CD4-positive, alpha-beta T cell (primary cell): Measurements from ENCODE around the gene SLC13A4. TPM values are rescaled to one million over a fixed set of nuclear protein-coding genes. Genes with fewer than 3 reads are reported as not detected.

Experiments
- ATAC-seq: fragments of 200-7000 bp; cut with Tn5 transposase; one replicate; pipeline ENCODE4 v1.10.0; 2022; ENCODE audit warnings: mild to moderate bottlenecking; ENCODE audit not compliant: poor library complexity
- CTCF ChIA-PET: fragments of 350-600 bp; sonication (Branson Sonifier 250); formaldehyde crosslinking; loops from one replicate; lab custom pipeline; 2021; ENCODE audit warnings: antibody characterized with exemption, inconsistent platforms; lab: Charles Lee
- POLR2A ChIA-PET: fragments of 350-600 bp; sonication (Branson Sonifier 250); formaldehyde crosslinking; loops from one replicate; lab custom pipeline; 2021; ENCODE audit warnings: antibody characterized with exemption, inconsistent platforms; lab: Charles Lee
- DNase-seq, 14 experiments: peaks; one replicate each; pipeline ENCODE4 v3.0.0-alpha.2; 2013 to 2020; ENCODE audit warnings: mixed read lengths in 2 of 14
- H3K27ac ChIP-seq, 2 donors: one replicate each; pipeline versions ENCODE4 v1.5.1 to v1.7.0; 2013; ENCODE audit warnings: low read length in 2 of 2, low read depth in 1 of 2, mild to moderate bottlenecking in 1 of 2
- H3K27me3 ChIP-seq, 2 experiments: 1 replicate in 1 of 2; 2 replicates in 1 of 2; pipeline versions ENCODE4 v1.6.1 to v1.7.0; 2013; ENCODE audit warnings: low read length in 2 of 2, control low read depth in 1 of 2, mild to moderate bottlenecking in 1 of 2, moderate library complexity in 1 of 2; ENCODE audit not compliant: insufficient read depth in 2 of 2, control insufficient read depth in 1 of 2
- H3K36me3 ChIP-seq: one replicate; pipeline ENCODE4 v1.6.1; 2013; ENCODE audit warnings: low read length, control low read depth; ENCODE audit not compliant: insufficient read depth
- H3K4me1 ChIP-seq: one replicate; pipeline ENCODE4 v1.6.1; 2013; ENCODE audit warnings: low read length, control low read depth; ENCODE audit not compliant: insufficient read depth
- H3K4me3 ChIP-seq: one replicate; pipeline ENCODE4 v1.5.1; 2013; ENCODE audit warnings: mild to moderate bottlenecking, low read length, moderate library complexity
- H3K9me3 ChIP-seq, 2 experiments: 1 replicate in 1 of 2; 2 replicates in 1 of 2; pipeline versions ENCODE4 v1.6.1 to v1.7.0; 2013; ENCODE audit warnings: low read length in 2 of 2, mild to moderate bottlenecking in 2 of 2, control low read depth in 1 of 2, moderate library complexity in 1 of 2; ENCODE audit not compliant: control insufficient read depth in 1 of 2, insufficient read depth in 1 of 2
- H3K27ac Mint-ChIP-seq: one replicate; pipeline ENCODE4 v1.8.0; 2020; ENCODE audit warnings: mixed read lengths
- H3K27me3 Mint-ChIP-seq: one replicate; pipeline ENCODE4 v1.8.0; 2021; ENCODE audit warnings: mixed read lengths
- H3K36me3 Mint-ChIP-seq: one replicate; pipeline ENCODE4 v1.8.0; 2021; ENCODE audit warnings: low read depth, mixed read lengths
- H3K4me1 Mint-ChIP-seq: one replicate; pipeline ENCODE4 v1.8.0; 2021; ENCODE audit warnings: low read depth, mixed read lengths
- H3K4me3 Mint-ChIP-seq: one replicate; pipeline ENCODE4 v1.8.0; 2020; ENCODE audit warnings: mild to moderate bottlenecking, mixed read lengths
- H3K9me3 Mint-ChIP-seq: one replicate; pipeline ENCODE4 v1.8.0; 2020; ENCODE audit warnings: mixed read lengths
- intact Hi-C, 2 experiments: fragments of 100-400 bp; cut with DNase I in 1 of 2; cut with micrococcal nuclease in 1 of 2; formaldehyde crosslinking; loops; one replicate each; pipeline versions ENCODE4 v1.15.1 to v1.9.0; 2023 to 2025; cut with DNase I, micrococcal nuclease
- total RNA-seq, 174 experiments: library from RNA in 2 of 174; stranded (reverse) in 2 of 174; gene quantifications; one replicate each; pipeline ENCODE4 v1.2.3 and lab custom pipeline; 2021 to 2026
- TF ChIP-seq, protein P1 (sequence below): fragments of 200-600 bp; IDR thresholded peaks from one replicate; pipeline ENCODE4 v1.8.0; 2022; ENCODE audit warnings: antibody characterized with exemption, mild to moderate bottlenecking

The SLC13A4 gene
- total RNA-seq, 2 experiments from 2014 or later, result not detected

DNA sequence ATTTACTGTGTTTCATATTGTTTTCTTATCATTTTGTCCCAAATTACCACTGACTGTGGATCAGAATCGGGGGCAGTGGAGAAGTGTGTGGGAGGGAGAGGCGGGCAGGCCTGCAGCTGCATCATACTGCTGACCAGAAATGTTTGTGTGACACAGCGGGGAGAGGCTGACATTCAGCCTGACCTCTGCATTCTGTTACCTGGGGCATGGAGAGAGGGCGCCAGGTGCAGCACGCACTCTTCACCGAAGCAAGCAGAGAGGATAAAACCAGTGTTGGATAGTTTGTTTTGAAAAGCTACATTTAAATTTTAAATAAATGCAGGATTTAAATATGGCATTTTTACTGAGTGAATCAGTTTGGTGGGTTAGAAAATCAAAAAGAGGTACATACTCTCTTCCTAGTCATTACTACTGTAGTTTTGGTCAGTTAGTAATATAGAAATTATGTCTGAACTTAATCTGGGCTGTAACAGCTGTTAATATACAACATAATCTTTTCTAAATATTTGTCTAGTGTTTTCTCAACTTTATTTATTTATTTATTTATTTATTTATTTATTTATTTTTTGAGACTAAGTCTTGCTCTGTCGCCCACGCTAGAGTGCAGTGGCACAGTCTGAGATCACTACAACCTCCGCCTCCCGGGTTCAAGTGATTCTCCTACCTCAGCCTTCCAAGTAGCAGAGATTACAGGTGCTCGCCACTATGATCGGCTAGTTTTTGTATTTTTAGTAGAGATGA, 74.5 kb downstream of the SLC13A4 start:
- no peaks in the 10 kb centered on the region for H3K27me3 ChIP-seq
- no peak overlapping the region for H3K27ac Mint-ChIP-seq
- CTCF ChIA-PET, result no interaction called here
- intact Hi-C loops, result loop anchor here in 1 of 2 experiments (10.0 kb wide), 1 partner anchor 1529 kb away; the partner anchor contains the start of gene LRGUK
- H3K9me3 ChIP-seq, result no peaks in the 10 kb centered on the region
- H3K36me3 Mint-ChIP-seq, result peaks cover 11% of the 10 kb centered on the region
- POLR2A ChIA-PET, result no interaction called here
- H3K9me3 Mint-ChIP-seq, result no peaks in the 10 kb centered on the region
- no peaks in the 10 kb centered on the region for H3K4me1 ChIP-seq
- peaks cover 2% of the 10 kb centered on the region for H3K36me3 ChIP-seq
- H3K4me3 ChIP-seq, result no peak overlapping the region
- H3K4me3 Mint-ChIP-seq, result no peak overlapping the region
- no peaks in the 10 kb centered on the region for H3K4me1 Mint-ChIP-seq
- TF ChIP-seq, protein P1, sequence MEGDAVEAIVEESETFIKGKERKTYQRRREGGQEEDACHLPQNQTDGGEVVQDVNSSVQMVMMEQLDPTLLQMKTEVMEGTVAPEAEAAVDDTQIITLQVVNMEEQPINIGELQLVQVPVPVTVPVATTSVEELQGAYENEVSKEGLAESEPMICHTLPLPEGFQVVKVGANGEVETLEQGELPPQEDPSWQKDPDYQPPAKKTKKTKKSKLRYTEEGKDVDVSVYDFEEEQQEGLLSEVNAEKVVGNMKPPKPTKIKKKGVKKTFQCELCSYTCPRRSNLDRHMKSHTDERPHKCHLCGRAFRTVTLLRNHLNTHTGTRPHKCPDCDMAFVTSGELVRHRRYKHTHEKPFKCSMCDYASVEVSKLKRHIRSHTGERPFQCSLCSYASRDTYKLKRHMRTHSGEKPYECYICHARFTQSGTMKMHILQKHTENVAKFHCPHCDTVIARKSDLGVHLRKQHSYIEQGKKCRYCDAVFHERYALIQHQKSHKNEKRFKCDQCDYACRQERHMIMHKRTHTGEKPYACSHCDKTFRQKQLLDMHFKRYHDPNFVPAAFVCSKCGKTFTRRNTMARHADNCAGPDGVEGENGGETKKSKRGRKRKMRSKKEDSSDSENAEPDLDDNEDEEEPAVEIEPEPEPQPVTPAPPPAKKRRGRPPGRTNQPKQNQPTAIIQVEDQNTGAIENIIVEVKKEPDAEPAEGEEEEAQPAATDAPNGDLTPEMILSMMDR, result no peak
- no peaks in the 10 kb centered on the region for H3K27me3 Mint-ChIP-seq
- ATAC-seq, result no peak
- DNase-seq, result no peak
- no peak overlapping the region for H3K27ac ChIP-seq

DNA sequence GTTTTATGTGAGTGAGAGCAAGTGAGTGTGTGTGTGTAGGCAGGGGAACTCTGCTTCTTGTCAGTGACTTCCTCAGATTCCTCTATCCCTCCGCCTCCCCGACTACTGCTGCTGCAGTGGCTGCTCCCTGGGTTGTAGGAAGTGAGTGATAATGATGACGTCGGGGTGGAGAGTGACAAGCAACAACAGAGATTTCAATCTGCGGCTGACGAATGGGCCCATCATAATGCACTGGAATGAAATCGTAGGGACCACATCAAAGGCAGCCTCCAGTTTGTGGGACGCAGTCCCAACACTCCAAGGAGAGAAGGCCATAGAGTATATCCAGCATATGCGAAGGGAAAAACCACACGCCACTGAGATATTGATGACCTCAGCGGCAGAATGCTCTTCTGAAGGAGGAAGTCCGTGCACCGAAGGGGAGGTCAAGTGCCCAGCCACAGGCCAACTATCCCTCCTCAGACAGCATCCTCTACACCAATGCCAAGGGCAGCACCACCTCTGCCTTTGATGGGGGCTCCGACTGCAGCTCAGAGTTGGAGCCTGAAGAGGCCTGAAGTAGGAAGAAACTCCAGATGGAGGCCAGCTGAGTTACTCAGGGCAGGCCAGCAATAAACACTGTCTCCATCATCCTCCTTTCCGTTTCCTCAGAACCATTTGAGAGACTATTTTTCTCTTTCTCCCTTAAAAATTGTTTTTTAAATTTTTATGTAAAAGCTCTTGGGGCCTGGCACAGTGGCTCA, 77.0 kb downstream of the SLC13A4 start:
- ChIA-PET CTCF (no interaction called here), POLR2A (no interaction called here)
- H3K4me3 ChIP-seq, result no peak overlapping the region
- intact Hi-C loops, result loop anchor here in 1 of 2 experiments (10.0 kb wide), 1 partner anchor 1526 kb away; the partner anchor contains the start of gene LRGUK
- H3K36me3 ChIP-seq, result peaks cover 20% of the 10 kb centered on the region
- Mint-ChIP-seq H3K27me3 (no peaks in the 10 kb centered on the region), H3K4me3 (no peak overlapping the region), H3K9me3 (no peaks in the 10 kb centered on the region), H3K27ac (no peak overlapping the region), H3K36me3 (peaks cover 22% of the 10 kb centered on the region), H3K4me1 (no peaks in the 10 kb centered on the region)
- H3K4me1 ChIP-seq, result no peaks in the 10 kb centered on the region
- H3K27ac ChIP-seq, result no peak overlapping the region
- TF ChIP-seq, protein P1, result no peak
- H3K9me3 ChIP-seq, result no peaks in the 10 kb centered on the region
- DNase-seq (peak in 1 of 14 experiments; percentile 18), ATAC-seq (no peak)
- H3K27me3 ChIP-seq, result no peaks in the 10 kb centered on the region

- CTCF ChIA-PET, result interaction anchor here (1.8 kb wide), 1 partner anchor 9 kb away, joined by 4 read pairs; no protein-coding TSS in a partner anchor
Measured at GRCh38 chr7:135648235-135648634, 79.8 kb downstream of the SLC13A4 start.

More at GRCh38 chr7:135648235-135648634, 79.8 kb downstream of the SLC13A4 start:
- Mint-ChIP-seq H3K36me3 (peaks cover 49% of the 10 kb centered on the region), H3K4me1 (no peaks in the 10 kb centered on the region), H3K9me3 (no peaks in the 10 kb centered on the region), H3K4me3 (no peak overlapping the region), H3K27me3 (no peaks in the 10 kb centered on the region), H3K27ac (no peak overlapping the region)
- Histone ChIP-seq H3K4me1 (no peaks in the 10 kb centered on the region), H3K27me3 (no peaks in the 10 kb centered on the region), H3K4me3 (no peak overlapping the region), H3K9me3 (no peaks in the 10 kb centered on the region), H3K36me3 (peaks cover 40% of the 10 kb centered on the region), H3K27ac (no peak overlapping the region)
- intact Hi-C loops, result loop anchor here in 1 of 2 experiments (5.0 kb wide), 1 partner anchor 136 kb away; the partner anchor contains the start of gene CNOT4
- POLR2A ChIA-PET, result no interaction called here
- no peak for ATAC-seq
- TF ChIP-seq, protein P1, result no peak
- no peak for DNase-seq
